HUES6 (cell line): ENCODE measurements around the gene SMIM14.
"Not testable (repeated sequence)": the region's sequence is repeated elsewhere in the genome, so short reads cannot be mapped to it uniquely, and the experiment has no call there.

Experiments
- H3K27ac ChIP-seq: 2 replicates; pipeline ENCODE4 v1.7.0; 2013; ENCODE audit warnings: low read depth, mild to moderate bottlenecking, low read length, inconsistent platforms
- H3K27me3 ChIP-seq: 2 replicates; pipeline ENCODE4 v1.6.1; 2013; ENCODE audit warnings: low read length; ENCODE audit not compliant: control insufficient read depth, insufficient read depth
- H3K36me3 ChIP-seq: 2 replicates; pipeline ENCODE4 v1.6.1; 2013; ENCODE audit warnings: low read length; ENCODE audit not compliant: control insufficient read depth, insufficient read depth
- H3K4me1 ChIP-seq: 2 replicates; pipeline ENCODE4 v1.6.1; 2013; ENCODE audit warnings: low read length; ENCODE audit not compliant: control insufficient read depth, insufficient read depth
- H3K4me3 ChIP-seq: 2 replicates; pipeline ENCODE4 v1.5.1; 2013; ENCODE audit warnings: low read depth, low read length
- H3K9ac ChIP-seq: one replicate; pipeline ENCODE4 v1.6.1; 2013; ENCODE audit warnings: mild to moderate bottlenecking, low read length
- H3K9me3 ChIP-seq: 2 replicates; pipeline ENCODE4 v1.6.1; 2013; ENCODE audit warnings: low read depth, low read length; ENCODE audit not compliant: control insufficient read depth, insufficient read depth

The SMIM14 gene

GRCh38 chr4:39516407-39516966 is 122.2 kb downstream of the SMIM14 start:
- Histone ChIP-seq H3K4me3 (no peak overlapping the region), H3K27ac (no peak overlapping the region), H3K36me3 (peaks cover 62% of the 10 kb centered on the region), H3K9ac (no peak overlapping the region), H3K4me1 (no peaks in the 10 kb centered on the region), H3K27me3 (no peaks in the 10 kb centered on the region), H3K9me3 (no peaks in the 10 kb centered on the region)

- not testable (repeated sequence) for H3K4me1 ChIP-seq, H3K9ac ChIP-seq, H3K9me3 ChIP-seq, H3K4me3 ChIP-seq, H3K27ac ChIP-seq, H3K27me3 ChIP-seq
- peaks cover 58% of the 10 kb centered on the region for H3K36me3 ChIP-seq
Observed at GRCh38 chr4:39515669-39516401, 122.8 kb downstream of the SMIM14 start.

- Histone ChIP-seq H3K4me3 (no peak overlapping the region), H3K27ac (no peak overlapping the region), H3K9me3 (no peaks in the 10 kb centered on the region), H3K27me3 (no peaks in the 10 kb centered on the region), H3K36me3 (peaks cover 66% of the 10 kb centered on the region), H3K4me1 (no peaks in the 10 kb centered on the region), H3K9ac (no peak overlapping the region)
Observed at GRCh38 chr4:39514888-39515401, 123.7 kb downstream of the SMIM14 start.

GRCh38 chr4:39514266-39514665 is 124.4 kb downstream of the SMIM14 start:
- H3K9ac ChIP-seq, H3K27me3 ChIP-seq, H3K27ac ChIP-seq, H3K4me3 ChIP-seq, H3K4me1 ChIP-seq, H3K9me3 ChIP-seq: not testable (repeated sequence)
- peaks cover 68% of the 10 kb centered on the region for H3K36me3 ChIP-seq

- Histone ChIP-seq H3K9ac (no peak overlapping the region), H3K4me3 (no peak overlapping the region), H3K4me1 (no peaks in the 10 kb centered on the region), H3K9me3 (no peaks in the 10 kb centered on the region), H3K36me3 (peaks cover 80% of the 10 kb centered on the region), H3K27ac (no peak overlapping the region), H3K27me3 (no peaks in the 10 kb centered on the region)
Observed at GRCh38 chr4:39510348-39510929, 128.2 kb downstream of the SMIM14 start.

- Histone ChIP-seq H3K36me3 (peaks cover 90% of the 10 kb centered on the region), H3K27me3 (no peaks in the 10 kb centered on the region), H3K9me3 (no peaks in the 10 kb centered on the region), H3K9ac (no peak overlapping the region), H3K4me1 (no peaks in the 10 kb centered on the region), H3K27ac (no peak overlapping the region), H3K4me3 (no peak overlapping the region)
Observed at GRCh38 chr4:39505581-39505980, 133.1 kb downstream of the SMIM14 start.

- Histone ChIP-seq H3K9ac (no peak overlapping the region), H3K4me1 (no peaks in the 10 kb centered on the region), H3K9me3 (no peaks in the 10 kb centered on the region), H3K4me3 (no peak overlapping the region), H3K27me3 (no peaks in the 10 kb centered on the region), H3K36me3 (peaks cover 88% of the 10 kb centered on the region), H3K27ac (no peak overlapping the region)
Observed at GRCh38 chr4:39504538-39504937, 134.1 kb downstream of the SMIM14 start.

GRCh38 chr4:39502664-39503035 is 136.0 kb downstream of the SMIM14 start:
- H3K4me3 ChIP-seq, H3K4me1 ChIP-seq, H3K9ac ChIP-seq, H3K27ac ChIP-seq, H3K27me3 ChIP-seq, H3K9me3 ChIP-seq: not testable (repeated sequence)
- peaks cover 82% of the 10 kb centered on the region for H3K36me3 ChIP-seq

- peaks cover 77% of the 10 kb centered on the region for H3K36me3 ChIP-seq
- no peaks in the 10 kb centered on the region for H3K27me3 ChIP-seq
- no peak overlapping the region for H3K4me3 ChIP-seq
- H3K9me3 ChIP-seq: no peaks in the 10 kb centered on the region
- no peaks in the 10 kb centered on the region for H3K4me1 ChIP-seq
- H3K27ac ChIP-seq: no peak overlapping the region
- no peak overlapping the region for H3K9ac ChIP-seq
Observed at GRCh38 chr4:39502019-39502663, 136.5 kb downstream of the SMIM14 start.

- Histone ChIP-seq H3K4me1 (no peaks in the 10 kb centered on the region), H3K27me3 (no peaks in the 10 kb centered on the region), H3K27ac (no peak overlapping the region), H3K4me3 (no peak overlapping the region), H3K36me3 (peaks cover 45% of the 10 kb centered on the region), H3K9me3 (no peaks in the 10 kb centered on the region), H3K9ac (no peak overlapping the region)
Observed at GRCh38 chr4:39498727-39499020, 140.0 kb downstream of the SMIM14 start.
